Measurements from ENCODE around the gene NSD1. TPM values are rescaled to one million over a fixed set of nuclear protein-coding genes. Genes with fewer than 3 reads are reported as not detected.

The NSD1 gene, protein sequence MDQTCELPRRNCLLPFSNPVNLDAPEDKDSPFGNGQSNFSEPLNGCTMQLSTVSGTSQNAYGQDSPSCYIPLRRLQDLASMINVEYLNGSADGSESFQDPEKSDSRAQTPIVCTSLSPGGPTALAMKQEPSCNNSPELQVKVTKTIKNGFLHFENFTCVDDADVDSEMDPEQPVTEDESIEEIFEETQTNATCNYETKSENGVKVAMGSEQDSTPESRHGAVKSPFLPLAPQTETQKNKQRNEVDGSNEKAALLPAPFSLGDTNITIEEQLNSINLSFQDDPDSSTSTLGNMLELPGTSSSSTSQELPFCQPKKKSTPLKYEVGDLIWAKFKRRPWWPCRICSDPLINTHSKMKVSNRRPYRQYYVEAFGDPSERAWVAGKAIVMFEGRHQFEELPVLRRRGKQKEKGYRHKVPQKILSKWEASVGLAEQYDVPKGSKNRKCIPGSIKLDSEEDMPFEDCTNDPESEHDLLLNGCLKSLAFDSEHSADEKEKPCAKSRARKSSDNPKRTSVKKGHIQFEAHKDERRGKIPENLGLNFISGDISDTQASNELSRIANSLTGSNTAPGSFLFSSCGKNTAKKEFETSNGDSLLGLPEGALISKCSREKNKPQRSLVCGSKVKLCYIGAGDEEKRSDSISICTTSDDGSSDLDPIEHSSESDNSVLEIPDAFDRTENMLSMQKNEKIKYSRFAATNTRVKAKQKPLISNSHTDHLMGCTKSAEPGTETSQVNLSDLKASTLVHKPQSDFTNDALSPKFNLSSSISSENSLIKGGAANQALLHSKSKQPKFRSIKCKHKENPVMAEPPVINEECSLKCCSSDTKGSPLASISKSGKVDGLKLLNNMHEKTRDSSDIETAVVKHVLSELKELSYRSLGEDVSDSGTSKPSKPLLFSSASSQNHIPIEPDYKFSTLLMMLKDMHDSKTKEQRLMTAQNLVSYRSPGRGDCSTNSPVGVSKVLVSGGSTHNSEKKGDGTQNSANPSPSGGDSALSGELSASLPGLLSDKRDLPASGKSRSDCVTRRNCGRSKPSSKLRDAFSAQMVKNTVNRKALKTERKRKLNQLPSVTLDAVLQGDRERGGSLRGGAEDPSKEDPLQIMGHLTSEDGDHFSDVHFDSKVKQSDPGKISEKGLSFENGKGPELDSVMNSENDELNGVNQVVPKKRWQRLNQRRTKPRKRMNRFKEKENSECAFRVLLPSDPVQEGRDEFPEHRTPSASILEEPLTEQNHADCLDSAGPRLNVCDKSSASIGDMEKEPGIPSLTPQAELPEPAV (N-terminal part only)
- 10 to 100 TPM in 2 of 4 donors, 1 to 10 TPM in 2; 4.3 to 27.2 (median 11.5) TPM for polyA plus RNA-seq
- long read RNA-seq, donor 1, partial matches to known transcripts = 7 of 18 reads
- long read RNA-seq, donor 1, other reads (novel, unspliced or antisense) = 11 of 18 reads
- long read RNA-seq, donor 2 = 0 reads
- long read RNA-seq, donor 3, partial matches to known transcripts = 0 of 2 reads
- long read RNA-seq, donor 3, other reads (novel, unspliced or antisense) = 0 of 2 reads
- long read RNA-seq, donor 4 = 0 reads
- long read RNA-seq, donor 5 = 0 reads
- long read RNA-seq, donor 6, partial matches to known transcripts = 0 of 2 reads
- long read RNA-seq, donor 6, other reads (novel, unspliced or antisense) = 0 of 2 reads
- long read RNA-seq, donor 7, partial matches to known transcripts = 0 of 1 reads
- long read RNA-seq, donor 7, other reads (novel, unspliced or antisense) = 0 of 1 reads
- long read RNA-seq, donor 8, partial matches to known transcripts = 0 of 1 reads
- long read RNA-seq, donor 8, other reads (novel, unspliced or antisense) = 0 of 1 reads
- long read RNA-seq, donor 9 = 0 reads
- long read RNA-seq, donor 10, partial matches to known transcripts = 0 of 4 reads
- long read RNA-seq, donor 10, other reads (novel, unspliced or antisense) = 0 of 4 reads

GRCh38 chr5:177133096-177133852 is at the start of gene NSD1:
Gene NSD1, plus strand, starts transcription at chr5:177133773. Its CDS starts 1,331 bp downstream, at chr5:177135104.
- peaks cover 0 to 15% (median 2%) of the 10 kb centered on the region in 3 donors for H3K36me3 ChIP-seq (ENCODE audit: control insufficient read depth in 3 of 3, insufficient read depth in 2 of 3, low read depth in 1 of 3, low read length in 3 of 3)
- DNase-seq (peak; percentile 93 to 98), FAIRE-seq (no peak)
- H3K4me1 ChIP-seq (ENCODE audit: control insufficient read depth in 3 of 3, insufficient read depth in 2 of 3, low read depth in 1 of 3, low read length in 2 of 3) = peaks cover 5 to 28% (median 17%) of the 10 kb centered on the region in 3 donors
- H3K27ac ChIP-seq (ENCODE audit: low read depth in 1 of 3, low read length in 2 of 3) = peak within 1 kb of the TSS; percentile 68 to 96 (median 86)
- H3K4me3 ChIP-seq (ENCODE audit: low read depth in 1 of 3, low read length in 3 of 3) = peak within 1 kb of the TSS; percentile 65 to 77 (median 72)
- H3K27me3 ChIP-seq (ENCODE audit: control insufficient read depth in 3 of 3, insufficient read depth in 3 of 3, low read length in 3 of 3) = no peaks in the 10 kb centered on the region
- no peaks in the 10 kb centered on the region for H3K9me3 ChIP-seq (ENCODE audit: control insufficient read depth in 2 of 2, insufficient read depth in 1 of 2, low read depth in 1 of 2, low read length in 1 of 2)
- WGBS, 3 donors = 1 to 4% (median 2%) methylated on average over 33 to 93 of the region's 93 CpGs

DNA sequence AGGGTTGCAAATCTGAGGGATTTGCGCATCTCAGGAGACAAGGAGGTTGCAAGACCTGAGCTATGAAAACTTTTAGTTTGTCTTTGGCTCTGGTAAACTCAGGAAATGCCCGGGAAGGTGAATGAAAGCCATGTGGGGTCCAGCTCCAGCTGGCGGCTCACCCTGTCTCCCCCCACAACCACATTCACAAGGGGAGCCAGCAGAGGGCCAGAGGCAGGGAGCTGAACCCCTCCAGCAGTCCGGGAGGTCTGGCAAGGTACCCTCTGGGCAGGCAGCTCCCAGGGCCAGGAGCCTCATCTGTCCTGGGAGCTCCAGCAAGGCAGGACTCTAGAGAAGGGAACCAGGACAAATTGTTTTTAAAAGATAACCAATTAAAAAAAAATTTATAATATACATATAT is 49.4 kb upstream of the NSD1 start:
- DNase-seq = no peak
- Histone ChIP-seq H3K9me3 (ENCODE audit: control insufficient read depth in 2 of 2, insufficient read depth in 1 of 2, low read depth in 1 of 2, low read length in 1 of 2) (no peaks in the 10 kb centered on the region), H3K27ac (ENCODE audit: low read depth in 1 of 3, low read length in 2 of 3) (no peak overlapping the region), H3K27me3 (ENCODE audit: control insufficient read depth in 3 of 3, insufficient read depth in 3 of 3, low read length in 3 of 3) (no peaks in the 10 kb centered on the region), H3K4me1 (ENCODE audit: control insufficient read depth in 3 of 3, insufficient read depth in 2 of 3, low read depth in 1 of 3, low read length in 2 of 3) (peaks cover 0 to 31% (median under 1%) of the 10 kb centered on the region in 3 donors), H3K36me3 (ENCODE audit: control insufficient read depth in 3 of 3, insufficient read depth in 2 of 3, low read depth in 1 of 3, low read length in 3 of 3) (peaks cover 0 to 16% (median 0%) of the 10 kb centered on the region in 3 donors), H3K4me3 (ENCODE audit: low read depth in 1 of 3, low read length in 3 of 3) (no peak overlapping the region)
- 53 to 84% (median 79%) methylated on average over 4 of the region's 4 CpGs for WGBS, 3 donors
- FAIRE-seq = no peak

DNA sequence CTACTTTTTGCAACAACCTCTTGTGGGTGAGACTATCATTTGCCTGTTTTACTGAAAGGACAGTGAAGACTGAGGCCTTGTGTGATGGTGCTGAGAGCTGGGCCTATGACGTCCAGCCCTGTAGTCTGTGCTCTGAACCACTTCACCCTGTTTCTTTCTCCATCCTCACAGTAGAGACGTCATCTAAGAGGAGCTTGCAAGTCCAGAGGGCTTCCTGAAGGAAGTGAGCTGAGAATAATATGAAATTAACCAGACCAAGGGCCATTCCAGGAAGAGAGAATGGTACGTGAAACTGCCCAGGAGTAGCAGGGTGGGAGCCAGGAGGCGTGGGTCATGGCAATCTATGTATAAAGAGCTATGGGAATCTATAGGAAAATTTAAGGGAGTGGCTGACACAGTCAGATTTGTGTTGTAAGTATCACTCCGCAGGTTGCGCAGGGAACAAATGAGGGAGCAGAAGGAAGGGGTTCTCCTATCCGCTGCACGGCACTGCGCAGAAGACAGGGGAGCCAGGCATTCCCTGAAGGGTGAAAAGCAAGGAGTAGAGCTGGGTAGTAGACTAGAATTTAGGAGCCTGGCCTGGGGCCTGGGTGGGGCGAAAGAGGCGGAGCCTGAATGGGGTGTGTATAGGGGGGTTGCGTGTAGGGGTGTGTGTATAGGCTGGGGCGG is 47.5 kb upstream of the NSD1 start:
- Histone ChIP-seq H3K4me3 (ENCODE audit: low read depth in 1 of 3, low read length in 3 of 3) (peak overlapping the region in 1 of 3 donors; percentile 24), H3K27ac (ENCODE audit: low read depth in 1 of 3, low read length in 2 of 3) (peak overlapping the region; percentile 34 to 96 (median 77)), H3K9me3 (ENCODE audit: control insufficient read depth in 2 of 2, insufficient read depth in 1 of 2, low read depth in 1 of 2, low read length in 1 of 2) (no peaks in the 10 kb centered on the region), H3K27me3 (ENCODE audit: control insufficient read depth in 3 of 3, insufficient read depth in 3 of 3, low read length in 3 of 3) (no peaks in the 10 kb centered on the region), H3K4me1 (ENCODE audit: control insufficient read depth in 3 of 3, insufficient read depth in 2 of 3, low read depth in 1 of 3, low read length in 2 of 3) (peaks cover 0 to 50% (median 6%) of the 10 kb centered on the region in 3 donors), H3K36me3 (ENCODE audit: control insufficient read depth in 3 of 3, insufficient read depth in 2 of 3, low read depth in 1 of 3, low read length in 3 of 3) (peaks cover 0 to 29% (median 0%) of the 10 kb centered on the region in 3 donors)
- 14 to 39% (median 30%) methylated on average over 12 to 13 of the region's 13 CpGs for WGBS, 3 donors
- DNase-seq (peak in 1 of 2 donors; percentile 88), FAIRE-seq (no peak)

GRCh38 chr5:177086654-177087397 is 46.7 kb upstream of the NSD1 start, which contains the start of gene FGFR4:
Gene FGFR4, plus strand, starts transcription at chr5:177086915. Its CDS starts 2,688 bp downstream, at chr5:177089603.
- Histone ChIP-seq H3K4me3 (ENCODE audit: low read depth in 1 of 3, low read length in 3 of 3) (peak within 1 kb of the TSS; percentile 19 to 64 (median 49)), H3K36me3 (ENCODE audit: control insufficient read depth in 3 of 3, insufficient read depth in 2 of 3, low read depth in 1 of 3, low read length in 3 of 3) (peaks cover 0 to 36% (median 0%) of the 10 kb centered on the region in 3 donors), H3K9me3 (ENCODE audit: control insufficient read depth in 2 of 2, insufficient read depth in 1 of 2, low read depth in 1 of 2, low read length in 1 of 2) (no peaks in the 10 kb centered on the region), H3K27ac (ENCODE audit: low read depth in 1 of 3, low read length in 2 of 3) (peak within 1 kb of the TSS; percentile 45 to 96 (median 79)), H3K4me1 (ENCODE audit: control insufficient read depth in 3 of 3, insufficient read depth in 2 of 3, low read depth in 1 of 3, low read length in 2 of 3) (peaks cover 0 to 56% (median 6%) of the 10 kb centered on the region in 3 donors), H3K27me3 (ENCODE audit: control insufficient read depth in 3 of 3, insufficient read depth in 3 of 3, low read length in 3 of 3) (no peaks in the 10 kb centered on the region)
- peak; percentile 93 to 98 for DNase-seq
- FAIRE-seq = no peak
- WGBS, 3 donors = 1 to 2% (median 2%) methylated on average over 24 to 68 of the region's 68 CpGs

- FAIRE-seq (no peak), DNase-seq (no peak)
- peaks cover 0 to 43% (median 0%) of the 10 kb centered on the region in 3 donors for H3K36me3 ChIP-seq (ENCODE audit: control insufficient read depth in 3 of 3, insufficient read depth in 2 of 3, low read depth in 1 of 3, low read length in 3 of 3)
- H3K27me3 ChIP-seq (ENCODE audit: control insufficient read depth in 3 of 3, insufficient read depth in 3 of 3, low read length in 3 of 3) = no peaks in the 10 kb centered on the region
- WGBS, 3 donors = 4 to 19% (median 6%) methylated on average over 20 to 23 of the region's 23 CpGs
- H3K4me1 ChIP-seq (ENCODE audit: control insufficient read depth in 3 of 3, insufficient read depth in 2 of 3, low read depth in 1 of 3, low read length in 2 of 3) = peaks cover 0 to 58% (median 6%) of the 10 kb centered on the region in 3 donors
- peak overlapping the region; percentile 19 to 64 (median 49) for H3K4me3 ChIP-seq (ENCODE audit: low read depth in 1 of 3, low read length in 3 of 3)
- H3K9me3 ChIP-seq (ENCODE audit: control insufficient read depth in 2 of 2, insufficient read depth in 1 of 2, low read depth in 1 of 2, low read length in 1 of 2) = no peaks in the 10 kb centered on the region
- H3K27ac ChIP-seq (ENCODE audit: low read depth in 1 of 3, low read length in 2 of 3) = peak overlapping the region; percentile 45 to 89 (median 72)
These were observed 46.1 kb upstream of the NSD1 start for GRCh38 chr5:177087398-177088005.

- peaks cover 0 to 59% (median 0%) of the 10 kb centered on the region in 3 donors for H3K36me3 ChIP-seq (ENCODE audit: control insufficient read depth in 3 of 3, insufficient read depth in 2 of 3, low read depth in 1 of 3, low read length in 3 of 3)
- no peaks in the 10 kb centered on the region for H3K9me3 ChIP-seq (ENCODE audit: control insufficient read depth in 2 of 2, insufficient read depth in 1 of 2, low read depth in 1 of 2, low read length in 1 of 2)
- peak overlapping the region in 2 of 3 donors; percentile 17 to 51 for H3K27ac ChIP-seq (ENCODE audit: low read depth in 1 of 3, low read length in 2 of 3)
- FAIRE-seq = no peak
- WGBS, 3 donors = 20 to 30% (median 28%) methylated on average over 5 of the region's 5 CpGs
- peak overlapping the region in 1 of 3 donors; percentile 42 for H3K4me3 ChIP-seq (ENCODE audit: low read depth in 1 of 3, low read length in 3 of 3)
- H3K4me1 ChIP-seq (ENCODE audit: control insufficient read depth in 3 of 3, insufficient read depth in 2 of 3, low read depth in 1 of 3, low read length in 2 of 3) = peaks cover 0 to 55% (median 6%) of the 10 kb centered on the region in 3 donors
- peak in 1 of 2 donors; percentile 27 for DNase-seq
- no peaks in the 10 kb centered on the region for H3K27me3 ChIP-seq (ENCODE audit: control insufficient read depth in 3 of 3, insufficient read depth in 3 of 3, low read length in 3 of 3)
These were observed 44.4 kb upstream of the NSD1 start for GRCh38 chr5:177089127-177089526.

All from small intestine (tissue), 16 donors.